Erythroblast (primary cell): ENCODE data around the gene CCDC192.

Experiments
- GATA1 ChIP-seq: IDR thresholded peaks from 2 replicates; pipeline ENCODE4 v1.6.1; 2011; ENCODE audit warnings: low read depth, mild to moderate bottlenecking, control low read depth, low read length, moderate library complexity
- POLR2A ChIP-seq: IDR thresholded peaks from 2 replicates; pipeline ENCODE4 v1.6.1; 2011; ENCODE audit warnings: mild to moderate bottlenecking, low read length

- no peak for TF ChIP-seq POLR2A
- TF ChIP-seq GATA1, result no peak
These were observed 235.6 kb downstream of the CCDC192 start for GRCh38 chr5:127938746-127939145.
